GM10266 (cell line): ENCODE measurements around the gene NR2E3.

Experiments
- DNase-seq: peaks from one replicate; pipeline ENCODE4 v3.0.0; 2012; ENCODE audit errors: extremely low spot score
- TF ChIP-seq, protein P1 (sequence below): IDR thresholded peaks from 2 replicates; pipeline ENCODE4 v1.5.1; 2012; ENCODE audit warnings: mild to moderate bottlenecking, low read depth; ENCODE audit not compliant: control insufficient read depth, insufficient read depth; ENCODE audit errors: missing control alignments

The NR2E3 gene

DNA sequence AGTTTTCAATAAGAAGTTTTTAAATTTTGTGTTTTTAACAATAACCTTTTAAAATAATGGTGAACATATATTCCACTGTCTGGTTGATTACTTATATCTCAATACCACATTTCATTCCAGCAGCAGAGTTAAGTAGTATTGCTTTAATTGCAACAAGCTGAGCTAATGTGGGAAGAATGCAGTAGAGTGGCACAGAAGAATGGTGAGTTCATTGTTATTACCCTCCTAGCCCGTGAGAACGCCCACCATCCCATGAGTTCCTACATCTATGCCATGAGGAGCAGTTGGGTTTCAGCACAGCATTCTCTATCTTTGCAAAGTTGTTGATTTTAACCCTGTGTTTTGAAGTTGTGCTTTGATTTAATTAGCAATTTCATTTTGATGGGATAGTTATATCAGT is 17.8 kb upstream of the NR2E3 start:
- DNase-seq, result no peak
- TF ChIP-seq, protein P1, sequence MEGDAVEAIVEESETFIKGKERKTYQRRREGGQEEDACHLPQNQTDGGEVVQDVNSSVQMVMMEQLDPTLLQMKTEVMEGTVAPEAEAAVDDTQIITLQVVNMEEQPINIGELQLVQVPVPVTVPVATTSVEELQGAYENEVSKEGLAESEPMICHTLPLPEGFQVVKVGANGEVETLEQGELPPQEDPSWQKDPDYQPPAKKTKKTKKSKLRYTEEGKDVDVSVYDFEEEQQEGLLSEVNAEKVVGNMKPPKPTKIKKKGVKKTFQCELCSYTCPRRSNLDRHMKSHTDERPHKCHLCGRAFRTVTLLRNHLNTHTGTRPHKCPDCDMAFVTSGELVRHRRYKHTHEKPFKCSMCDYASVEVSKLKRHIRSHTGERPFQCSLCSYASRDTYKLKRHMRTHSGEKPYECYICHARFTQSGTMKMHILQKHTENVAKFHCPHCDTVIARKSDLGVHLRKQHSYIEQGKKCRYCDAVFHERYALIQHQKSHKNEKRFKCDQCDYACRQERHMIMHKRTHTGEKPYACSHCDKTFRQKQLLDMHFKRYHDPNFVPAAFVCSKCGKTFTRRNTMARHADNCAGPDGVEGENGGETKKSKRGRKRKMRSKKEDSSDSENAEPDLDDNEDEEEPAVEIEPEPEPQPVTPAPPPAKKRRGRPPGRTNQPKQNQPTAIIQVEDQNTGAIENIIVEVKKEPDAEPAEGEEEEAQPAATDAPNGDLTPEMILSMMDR, result no peak

DNA sequence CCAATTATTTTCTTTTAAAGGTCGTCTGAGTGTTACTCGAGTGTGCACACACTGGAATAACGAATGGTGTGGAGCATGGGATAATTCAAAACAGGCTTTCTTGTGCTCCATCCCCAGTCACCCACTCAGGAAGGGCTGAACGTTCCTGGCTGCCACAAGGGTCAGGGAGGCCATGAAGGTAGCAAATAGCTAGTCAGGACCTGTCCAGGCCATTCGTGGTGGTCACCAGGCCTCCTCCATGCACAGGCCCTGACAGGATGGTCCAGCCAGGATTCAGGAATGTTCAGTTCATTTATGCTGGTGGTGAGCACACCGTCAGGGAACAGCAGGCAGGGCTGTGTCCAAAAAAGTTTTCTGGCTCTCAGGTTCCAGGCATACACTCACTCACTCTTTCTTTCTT is 11.7 kb upstream of the NR2E3 start:
- DNase-seq, result no peak
- TF ChIP-seq, protein P1, result no peak

DNA sequence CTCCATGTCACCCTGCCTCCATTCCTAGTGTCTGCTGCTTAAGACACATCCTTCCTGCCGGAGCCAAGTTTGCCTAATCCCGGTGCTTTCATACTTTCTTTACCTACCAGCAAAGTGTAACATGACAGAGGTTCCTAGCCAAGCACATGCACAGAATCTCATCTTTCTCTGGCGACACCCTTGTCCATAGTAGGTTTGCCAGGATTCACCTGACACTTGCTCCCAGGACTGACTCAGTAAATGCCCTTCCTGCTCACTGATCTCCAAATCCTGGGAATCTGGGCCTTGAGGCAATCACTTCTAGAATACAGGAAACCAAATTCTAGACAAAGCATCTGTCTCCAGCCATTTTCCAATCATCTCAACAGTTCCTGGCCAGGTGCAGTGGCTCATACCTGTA is 10.2 kb upstream of the NR2E3 start:
- DNase-seq, result no peak
- TF ChIP-seq, protein P1, result no peak

DNA sequence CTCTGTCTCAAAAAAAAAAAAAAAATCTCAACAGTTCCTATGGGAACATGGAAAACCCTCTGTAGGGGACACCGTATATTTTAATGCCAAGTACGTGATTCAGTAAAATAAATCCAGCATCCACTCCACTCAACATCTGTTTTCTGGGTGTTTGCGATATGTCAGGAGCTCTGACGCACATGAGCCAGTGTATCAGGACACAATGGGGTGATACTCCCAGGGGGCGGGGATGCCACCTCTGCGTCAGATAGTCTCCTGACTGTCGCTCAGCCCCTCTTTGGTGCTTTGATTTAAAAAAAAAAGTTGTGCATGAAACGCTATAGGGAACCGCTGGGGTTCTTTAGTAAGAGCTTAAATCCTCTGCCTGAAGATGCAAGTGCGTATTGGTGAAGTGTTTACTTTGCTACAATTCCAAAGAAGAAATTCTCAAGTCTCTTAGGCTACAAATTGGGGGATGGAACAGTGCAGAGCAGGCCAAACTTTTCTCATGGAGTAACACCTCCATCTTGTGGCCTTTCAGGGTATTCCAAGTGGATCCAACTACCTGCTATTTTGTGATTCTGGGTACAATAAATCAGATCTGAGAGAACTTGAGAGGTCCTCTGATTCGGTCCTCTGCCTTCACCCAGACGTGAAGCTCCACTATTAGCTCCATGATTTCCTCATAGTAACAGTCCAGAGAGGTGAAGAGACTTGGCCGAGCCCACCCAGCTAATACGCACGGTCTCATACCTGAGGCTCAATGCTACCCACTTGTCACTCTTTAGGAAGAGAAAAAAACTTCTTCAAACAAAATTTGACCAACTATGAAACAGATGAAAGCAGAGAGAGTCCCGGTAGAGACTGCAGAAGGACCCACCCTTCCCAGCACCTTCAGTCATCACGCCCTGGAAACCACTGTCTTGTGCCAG is 9.3 kb upstream of the NR2E3 start:
- DNase-seq, result peak; percentile 58
- TF ChIP-seq, protein P1, result peak; percentile 61

DNA sequence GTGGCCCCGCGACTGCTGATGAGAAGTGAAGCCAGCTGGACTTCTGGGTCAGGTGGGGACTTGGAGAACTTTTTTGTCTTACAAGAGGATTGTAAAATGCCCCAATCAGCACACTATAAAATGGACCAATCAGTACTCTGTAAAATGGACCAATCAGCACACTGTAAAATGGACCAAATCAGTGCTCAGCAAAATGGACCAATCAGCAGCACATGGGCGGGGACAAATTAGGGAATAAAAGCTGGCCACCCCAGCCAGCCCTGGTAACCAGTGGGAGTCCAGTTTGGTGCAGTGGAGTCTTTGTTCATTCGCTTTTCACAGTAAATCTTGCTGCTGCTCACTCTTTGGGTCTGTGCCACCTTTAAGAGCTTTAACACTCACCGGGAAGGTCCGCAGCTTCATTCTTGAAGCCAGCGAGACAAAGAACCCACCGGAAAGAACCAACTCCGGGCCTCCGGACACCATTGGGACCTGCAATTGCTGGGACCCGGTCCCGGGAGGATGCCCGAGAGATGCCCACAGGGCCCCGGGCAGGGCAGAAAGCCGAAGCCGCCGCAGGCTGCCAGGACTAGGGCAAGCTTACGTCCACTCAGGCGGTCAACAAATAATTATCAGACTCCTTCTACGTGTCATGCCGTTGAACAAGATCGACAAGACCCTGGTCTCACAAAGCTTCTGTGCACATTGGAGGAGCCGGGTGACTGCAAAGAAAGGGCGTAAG is 8.3 kb upstream of the NR2E3 start:
- TF ChIP-seq, protein P1, result no peak
- DNase-seq, result no peak

DNA sequence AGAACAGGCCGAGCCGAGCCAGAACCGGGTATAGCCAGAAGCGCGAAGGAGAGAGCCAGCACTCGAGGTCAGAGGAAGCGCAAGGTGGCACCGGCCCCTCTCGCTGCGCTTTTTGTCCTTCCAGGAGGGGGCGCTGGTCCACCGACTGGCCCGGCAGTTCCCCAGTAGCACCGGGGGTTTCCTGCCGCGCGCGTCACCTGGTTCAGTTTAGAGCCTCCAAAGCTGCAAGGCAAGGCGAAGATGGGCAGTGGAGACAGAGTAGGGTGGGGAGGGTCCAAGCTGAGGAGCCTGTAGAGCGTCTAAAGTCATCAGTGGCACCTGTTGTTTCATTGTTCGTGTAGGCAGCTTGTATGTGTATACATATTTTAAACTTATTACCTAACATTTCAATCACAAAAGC is 7.6 kb upstream of the NR2E3 start:
- DNase-seq, result peak; percentile 77
- TF ChIP-seq, protein P1, result peak; percentile 71

DNA sequence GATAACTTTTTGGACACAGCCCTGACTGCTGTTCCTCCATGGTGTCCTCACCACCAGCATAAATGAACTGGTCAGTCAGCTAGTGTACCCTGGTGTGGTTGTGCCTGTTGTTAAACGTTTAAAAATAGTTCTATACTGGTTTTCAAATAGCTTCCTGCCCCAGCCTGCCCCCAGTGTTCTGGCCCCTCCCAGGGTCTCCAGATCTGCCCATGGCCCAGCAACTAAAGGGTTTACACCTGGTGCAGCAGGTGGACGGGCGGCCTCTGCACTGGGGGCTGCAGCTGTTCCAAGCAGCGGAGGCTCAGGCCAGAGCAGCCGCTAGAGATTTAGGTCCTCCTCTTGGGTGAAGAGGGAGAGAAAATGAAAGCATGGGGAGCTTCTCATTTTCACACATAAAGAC is 6.1 kb upstream of the NR2E3 start:
- TF ChIP-seq, protein P1, result no peak
- no peak for DNase-seq
